Muscle layer of duodenum (tissue), 2 donors: Measurements from ENCODE around the gene TBC1D9.

Source experiments
- H3K27ac ChIP-seq: one replicate; pipeline ENCODE4 v1.7.0; 2013; ENCODE audit warnings: mild to moderate bottlenecking, low read length
- H3K27me3 ChIP-seq: one replicate; pipeline ENCODE4 v1.7.0; 2013; ENCODE audit warnings: low read depth, mild to moderate bottlenecking, control low read depth, low read length
- H3K36me3 ChIP-seq, 2 donors: one replicate each; pipeline ENCODE4 v1.7.0; 2013; ENCODE audit warnings: low read length in 2 of 2, control low read depth in 1 of 2, mild to moderate bottlenecking in 1 of 2; ENCODE audit not compliant: insufficient read depth in 2 of 2, control insufficient read depth in 1 of 2
- H3K4me1 ChIP-seq, 2 donors: one replicate each; pipeline ENCODE4 v1.7.0; 2013; ENCODE audit warnings: low read length in 2 of 2, mild to moderate bottlenecking in 2 of 2, control low read depth in 1 of 2, moderate library complexity in 1 of 2; ENCODE audit not compliant: insufficient read depth in 2 of 2, control insufficient read depth in 1 of 2
- H3K4me3 ChIP-seq, 2 donors: one replicate each; pipeline ENCODE4 v1.7.0; 2013; ENCODE audit warnings: low read length in 2 of 2, low read depth in 1 of 2, mild to moderate bottlenecking in 1 of 2
- H3K9me3 ChIP-seq, 2 donors: one replicate each; pipeline ENCODE4 v1.7.0; 2013; ENCODE audit warnings: low read length in 2 of 2, control low read depth in 1 of 2, mild to moderate bottlenecking in 1 of 2; ENCODE audit not compliant: control insufficient read depth in 1 of 2
- donor health status: healthy.

Gene TBC1D9

GRCh38 chr4:140643571-140644055 lies 112.6 kb downstream of the TBC1D9 start:
- no peak overlapping the region for H3K27ac ChIP-seq
- no peak overlapping the region for H3K4me3 ChIP-seq
- peaks cover 13 to 17% of the 10 kb centered on the region in 2 donors for H3K36me3 ChIP-seq
- H3K27me3 ChIP-seq, result no peaks in the 10 kb centered on the region
- H3K4me1 ChIP-seq, result peaks cover 0 to 16% of the 10 kb centered on the region in 2 donors
- H3K9me3 ChIP-seq, result no peaks in the 10 kb centered on the region

- no peaks in the 10 kb centered on the region for H3K27me3 ChIP-seq
- no peaks in the 10 kb centered on the region for H3K9me3 ChIP-seq
- no peak overlapping the region for H3K4me3 ChIP-seq
- peaks cover 0 to 16% of the 10 kb centered on the region in 2 donors for H3K4me1 ChIP-seq
- no peak overlapping the region for H3K27ac ChIP-seq
- H3K36me3 ChIP-seq, result peaks cover 13 to 18% of the 10 kb centered on the region in 2 donors
Observed at GRCh38 chr4:140642674-140643437, 113.3 kb downstream of the TBC1D9 start.

- no peak overlapping the region for H3K27ac ChIP-seq
- peaks cover 13 to 20% of the 10 kb centered on the region in 2 donors for H3K36me3 ChIP-seq
- H3K4me3 ChIP-seq, result peak overlapping the region in 1 of 2 donors; percentile 54
Observed at GRCh38 chr4:140641789-140642439, 114.3 kb downstream of the TBC1D9 start.

GRCh38 chr4:140641105-140641555 lies 115.1 kb downstream of the TBC1D9 start:
- H3K27ac ChIP-seq, result no peak overlapping the region
- H3K4me3 ChIP-seq, result peak overlapping the region in 1 of 2 donors; percentile 54

More at GRCh38 chr4:140641789-140642439, 114.3 kb downstream of the TBC1D9 start:
- no peaks in the 10 kb centered on the region for H3K9me3 ChIP-seq
- H3K4me1 ChIP-seq, result peaks cover 0 to 16% of the 10 kb centered on the region in 2 donors
- no peaks in the 10 kb centered on the region for H3K27me3 ChIP-seq

GRCh38 chr4:140640150-140640748 lies 115.9 kb downstream of the TBC1D9 start:
- Histone ChIP-seq H3K27me3 (no peaks in the 10 kb centered on the region), H3K4me3 (no peak overlapping the region), H3K36me3 (peaks cover 8 to 13% of the 10 kb centered on the region in 2 donors), H3K9me3 (no peaks in the 10 kb centered on the region), H3K4me1 (peaks cover 0 to 14% of the 10 kb centered on the region in 2 donors), H3K27ac (no peak overlapping the region)

More at GRCh38 chr4:140641105-140641555, 115.1 kb downstream of the TBC1D9 start:
- H3K36me3 ChIP-seq, result peaks cover 13 to 14% of the 10 kb centered on the region in 2 donors
- no peaks in the 10 kb centered on the region for H3K9me3 ChIP-seq
- no peaks in the 10 kb centered on the region for H3K27me3 ChIP-seq
- peaks cover 0 to 16% of the 10 kb centered on the region in 2 donors for H3K4me1 ChIP-seq

- Histone ChIP-seq H3K9me3 (no peaks in the 10 kb centered on the region), H3K27me3 (no peaks in the 10 kb centered on the region), H3K4me1 (peaks cover 0 to 5% of the 10 kb centered on the region in 2 donors), H3K36me3 (peaks cover 8 to 11% of the 10 kb centered on the region in 2 donors), H3K4me3 (no peak overlapping the region), H3K27ac (no peak overlapping the region)
Observed at GRCh38 chr4:140639066-140639465, 117.1 kb downstream of the TBC1D9 start.

- peaks cover 5 to 11% of the 10 kb centered on the region in 2 donors for H3K36me3 ChIP-seq
- H3K4me1 ChIP-seq, result peaks cover 0 to 2% of the 10 kb centered on the region in 2 donors
- H3K4me3 ChIP-seq, result no peak overlapping the region
- H3K27ac ChIP-seq, result no peak overlapping the region
- H3K27me3 ChIP-seq, result no peaks in the 10 kb centered on the region
- H3K9me3 ChIP-seq, result no peaks in the 10 kb centered on the region
Observed at GRCh38 chr4:140637836-140638235, 118.3 kb downstream of the TBC1D9 start.

- no peak overlapping the region for H3K4me3 ChIP-seq
- H3K27me3 ChIP-seq, result no peaks in the 10 kb centered on the region
- H3K27ac ChIP-seq, result no peak overlapping the region
Observed at GRCh38 chr4:140635606-140636005, 120.6 kb downstream of the TBC1D9 start.

GRCh38 chr4:140633951-140634350 lies 122.2 kb downstream of the TBC1D9 start:
- Histone ChIP-seq H3K36me3 (peaks cover 9 to 12% of the 10 kb centered on the region in 2 donors), H3K4me1 (no peaks in the 10 kb centered on the region), H3K27ac (no peak overlapping the region), H3K9me3 (no peaks in the 10 kb centered on the region), H3K27me3 (no peaks in the 10 kb centered on the region), H3K4me3 (no peak overlapping the region)

More at GRCh38 chr4:140635606-140636005, 120.6 kb downstream of the TBC1D9 start:
- Histone ChIP-seq H3K36me3 (peaks cover 4 to 12% of the 10 kb centered on the region in 2 donors), H3K4me1 (no peaks in the 10 kb centered on the region), H3K9me3 (no peaks in the 10 kb centered on the region)

- no peaks in the 10 kb centered on the region for H3K4me1 ChIP-seq
- H3K36me3 ChIP-seq, result peaks cover 11 to 12% of the 10 kb centered on the region in 2 donors
- no peak overlapping the region for H3K27ac ChIP-seq
- H3K9me3 ChIP-seq, result no peaks in the 10 kb centered on the region
- H3K4me3 ChIP-seq, result no peak overlapping the region
- H3K27me3 ChIP-seq, result no peaks in the 10 kb centered on the region
Observed at GRCh38 chr4:140633124-140633523, 123.1 kb downstream of the TBC1D9 start.

- no peaks in the 10 kb centered on the region for H3K9me3 ChIP-seq
- peaks cover 14 to 23% of the 10 kb centered on the region in 2 donors for H3K36me3 ChIP-seq
- no peaks in the 10 kb centered on the region for H3K4me1 ChIP-seq
- no peak overlapping the region for H3K27ac ChIP-seq
- no peaks in the 10 kb centered on the region for H3K27me3 ChIP-seq
- H3K4me3 ChIP-seq, result no peak overlapping the region
Observed at GRCh38 chr4:140630246-140630645, 125.9 kb downstream of the TBC1D9 start.
